Measurements from ENCODE around the gene LRRC4B.
"Not testable (repeated sequence)": the region's sequence is repeated elsewhere in the genome, so short reads cannot be mapped to it uniquely, and the experiment has no call there.

Gene LRRC4B

GRCh38 chr19:50486823-50487515 is 81.3 kb downstream of the LRRC4B start:
- peak; percentile 96 for DNase-seq (ENCODE audit: low read depth, low spot score)

GRCh38 chr19:50485284-50485955 is 82.8 kb downstream of the LRRC4B start:
- DNase-seq (ENCODE audit: low read depth, low spot score), result no peak

- no peak for DNase-seq (ENCODE audit: low read depth, low spot score)
Measured at GRCh38 chr19:50482916-50483315, 85.3 kb downstream of the LRRC4B start.

- no peak for DNase-seq (ENCODE audit: low read depth, low spot score)
Measured at GRCh38 chr19:50482271-50482855, 85.9 kb downstream of the LRRC4B start.

GRCh38 chr19:50481351-50482149 is 86.7 kb downstream of the LRRC4B start:
- no peak for DNase-seq (ENCODE audit: low read depth, low spot score)

GRCh38 chr19:50480281-50481111 is 87.7 kb downstream of the LRRC4B start:
- no peak for DNase-seq (ENCODE audit: low read depth, low spot score)

- DNase-seq (ENCODE audit: low read depth, low spot score), result no peak
Measured at GRCh38 chr19:50479761-50480251, 88.4 kb downstream of the LRRC4B start.

- DNase-seq (ENCODE audit: low read depth, low spot score), result peak; percentile 86
Measured at GRCh38 chr19:50478901-50479715, 89.1 kb downstream of the LRRC4B start.

- DNase-seq (ENCODE audit: low read depth, low spot score), result no peak
Measured at GRCh38 chr19:50477751-50478515, 90.3 kb downstream of the LRRC4B start.

- no peak for DNase-seq (ENCODE audit: low read depth, low spot score)
Measured at GRCh38 chr19:50476907-50477238, 91.4 kb downstream of the LRRC4B start.

GRCh38 chr19:50476224-50476906 is 91.9 kb downstream of the LRRC4B start, which contains the start of the genes EMC10 and GARIN5A:
Gene EMC10, plus strand, starts transcription at chr19:50476507. Its CDS starts 38 bp downstream, at chr19:50476545.
Gene GARIN5A, minus strand, starts transcription at chr19:50476848. Its CDS starts 460 bp downstream, at chr19:50476388.
- peak; percentile 99 for DNase-seq (ENCODE audit: low read depth, low spot score)

GRCh38 chr19:50475736-50476223 is 92.5 kb downstream of the LRRC4B start:
- no peak for DNase-seq (ENCODE audit: low read depth, low spot score)

GRCh38 chr19:50475101-50475568 is 93.1 kb downstream of the LRRC4B start:
- DNase-seq (ENCODE audit: low read depth, low spot score), result no peak

- not testable (repeated sequence) for DNase-seq (ENCODE audit: low read depth, low spot score)
Measured at GRCh38 chr19:50473336-50473735, 94.9 kb downstream of the LRRC4B start.

- no peak for DNase-seq (ENCODE audit: low read depth, low spot score)
Measured at GRCh38 chr19:50468818-50469217, 99.4 kb downstream of the LRRC4B start.

- no peak for DNase-seq (ENCODE audit: low read depth, low spot score)
Measured at GRCh38 chr19:50467566-50467965, 100.7 kb downstream of the LRRC4B start.
